Measurements from ENCODE around the gene FAM120C.

The FAM120C gene
- long read RNA-seq, transcript FAM120C-203 (2 exons, 1,140 nt): major isoform, 14 of 54 reads
- long read RNA-seq, partial matches to known transcripts: 1 of 54 reads
- long read RNA-seq, other reads (novel, unspliced or antisense): 39 of 54 reads

DNA sequence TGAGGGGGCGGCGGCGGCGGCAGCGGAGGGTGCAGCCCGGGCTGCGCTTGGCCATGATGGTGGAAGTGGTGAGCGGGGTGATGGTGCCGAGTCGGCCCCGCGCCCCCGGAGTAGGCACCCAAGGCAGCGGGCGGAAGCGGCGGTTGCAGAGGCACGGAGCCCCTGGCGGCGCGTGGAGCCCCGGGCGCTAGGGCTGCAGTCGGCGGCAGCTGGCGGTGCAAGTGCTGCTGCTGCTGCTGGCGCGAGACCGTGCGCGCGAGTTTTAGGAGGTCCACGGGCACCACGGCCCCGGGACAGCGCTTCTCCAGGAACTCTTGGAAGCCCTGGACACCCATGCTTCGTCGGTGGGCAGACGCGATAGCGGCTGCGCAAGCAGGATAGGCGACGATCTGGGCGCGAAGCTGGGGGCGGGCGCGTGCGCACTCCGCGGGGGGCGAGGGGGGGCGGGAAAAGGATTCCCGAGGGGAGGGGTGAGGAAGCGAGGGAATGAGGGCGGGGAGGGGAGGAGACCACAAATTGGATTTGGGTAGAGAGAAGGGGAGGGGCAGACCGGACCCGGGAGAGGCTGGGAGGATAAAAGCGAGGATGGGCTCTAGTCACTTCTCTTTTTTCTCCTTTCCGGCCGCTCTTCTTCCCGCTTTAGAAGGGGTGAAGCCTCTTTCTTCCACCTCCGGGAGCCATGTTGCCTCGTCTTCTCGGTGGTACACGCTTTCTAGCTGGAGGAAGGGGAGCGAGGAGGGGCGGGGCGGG, at the start of gene FAM120C:
Gene FAM120C (minus strand): TSS at position 391 of the 750 bp plus-strand sequence. CDS start 56 bp downstream, at position 335.
- TF ChIP-seq POLR2AphosphoS5 (IDR thresholded peaks at IDR 0.05; ENCODE audit: low read depth) (peak; percentile 44), REST (IDR thresholded peaks at IDR 0.05; ENCODE audit: insufficient replicate concordance, low read depth) (peak; percentile 16), GABPA (IDR thresholded peaks at IDR 0.05; ENCODE audit: low read depth) (no peak), SPI1 (IDR thresholded peaks at IDR 0.05; ENCODE audit: borderline replicate concordance, low read depth) (peak; percentile 37; the same call in 1 of the 2 replicates), CTCF (IDR thresholded peaks at IDR 0.05; ENCODE audit: insufficient read depth, low read length) (no peak)
- Histone ChIP-seq H3K27ac (replicated peaks) (peak within 1 kb of the TSS; percentile 85), H3K4me3 (replicated peaks; ENCODE audit: insufficient read depth, low read length) (peak within 1 kb of the TSS; percentile 65), H3K27me3 (ENCODE audit: insufficient read depth, poor library complexity, severe bottlenecking) (no peaks in the 10 kb centered on the region)
- DNase-seq (ENCODE audit: low read depth in 1 of 2, low spot score in 1 of 2): peak; percentile 47 to 67

- H3K4me3 ChIP-seq (replicated peaks; ENCODE audit: insufficient read depth, low read length): no peak overlapping the region
- H3K27ac ChIP-seq (replicated peaks): no peak overlapping the region
- TF ChIP-seq POLR2AphosphoS5 (IDR thresholded peaks at IDR 0.05; ENCODE audit: low read depth) (no peak), SPI1 (IDR thresholded peaks at IDR 0.05; ENCODE audit: borderline replicate concordance, low read depth) (no peak), CTCF (IDR thresholded peaks at IDR 0.05; ENCODE audit: insufficient read depth, low read length) (no peak), GABPA (IDR thresholded peaks at IDR 0.05; ENCODE audit: low read depth) (no peak), REST (IDR thresholded peaks at IDR 0.05; ENCODE audit: insufficient replicate concordance, low read depth) (no peak)
- DNase-seq (ENCODE audit: low read depth in 1 of 2, low spot score in 1 of 2): no peak
- no peaks in the 10 kb centered on the region for H3K27me3 ChIP-seq (ENCODE audit: insufficient read depth, poor library complexity, severe bottlenecking)
Measured at GRCh38 chrX:54230435-54231148, 47.5 kb upstream of the FAM120C start.

DNA sequence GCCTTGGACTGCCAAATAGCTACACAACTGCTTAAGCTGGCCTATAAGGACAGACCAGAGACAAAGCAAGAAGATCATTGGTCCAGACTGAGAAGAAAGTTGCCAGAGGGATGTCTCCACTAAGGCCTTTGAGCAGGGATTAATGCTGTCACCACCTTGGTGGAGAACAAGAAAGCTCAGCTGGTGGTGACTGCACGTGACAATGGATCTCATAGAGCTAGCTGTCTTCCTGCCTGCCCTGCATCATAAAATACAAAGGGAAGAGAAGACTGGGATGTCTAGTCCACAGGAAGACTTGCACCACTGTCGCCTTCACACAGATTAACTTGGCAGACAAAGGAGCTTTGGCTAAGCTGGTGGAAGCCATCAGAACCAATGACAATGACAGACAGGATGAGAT, 40.5 kb upstream of the FAM120C start:
- no peak for TF ChIP-seq SPI1 (IDR thresholded peaks at IDR 0.05; ENCODE audit: borderline replicate concordance, low read depth)
- TF ChIP-seq REST (IDR thresholded peaks at IDR 0.05; ENCODE audit: insufficient replicate concordance, low read depth): no peak
- TF ChIP-seq POLR2AphosphoS5 (IDR thresholded peaks at IDR 0.05; ENCODE audit: low read depth): no peak
- no peak for TF ChIP-seq CTCF (IDR thresholded peaks at IDR 0.05; ENCODE audit: insufficient read depth, low read length)
- no peak for TF ChIP-seq GABPA (IDR thresholded peaks at IDR 0.05; ENCODE audit: low read depth)
- DNase-seq (ENCODE audit: low read depth in 1 of 2, low spot score in 1 of 2): no peak
- no peak overlapping the region for H3K27ac ChIP-seq (replicated peaks)
- no peak overlapping the region for H3K4me3 ChIP-seq (replicated peaks; ENCODE audit: insufficient read depth, low read length)
- no peaks in the 10 kb centered on the region for H3K27me3 ChIP-seq (ENCODE audit: insufficient read depth, poor library complexity, severe bottlenecking)
